Esophagus muscularis mucosa (tissue), 3 donors: ENCODE measurements around the gene ADCY4.
"Not testable (repeated sequence)": the region's sequence is repeated elsewhere in the genome, so short reads cannot be mapped to it uniquely, and the experiment has no call there.

Experiments used
- POLR2A ChIP-seq: fragments of 450-650 bp; IDR thresholded peaks from one replicate; pipeline ENCODE4 v1.6.1; 2017; ENCODE audit warnings: antibody characterized with exemption, moderate library complexity, mild to moderate bottlenecking, low read depth
- TF ChIP-seq, protein P1 (sequence below), 3 experiments: fragments of 200-600 bp in 2 of 3; fragments of 450-650 bp in 1 of 3; sonication (generic) in 2 of 3; IDR thresholded peaks; one replicate each; pipeline ENCODE4 v1.5.1; 2017 to 2019; ENCODE audit warnings: antibody characterized with exemption in 3 of 3, mild to moderate bottlenecking in 2 of 3, moderate library complexity in 1 of 3

DNA sequence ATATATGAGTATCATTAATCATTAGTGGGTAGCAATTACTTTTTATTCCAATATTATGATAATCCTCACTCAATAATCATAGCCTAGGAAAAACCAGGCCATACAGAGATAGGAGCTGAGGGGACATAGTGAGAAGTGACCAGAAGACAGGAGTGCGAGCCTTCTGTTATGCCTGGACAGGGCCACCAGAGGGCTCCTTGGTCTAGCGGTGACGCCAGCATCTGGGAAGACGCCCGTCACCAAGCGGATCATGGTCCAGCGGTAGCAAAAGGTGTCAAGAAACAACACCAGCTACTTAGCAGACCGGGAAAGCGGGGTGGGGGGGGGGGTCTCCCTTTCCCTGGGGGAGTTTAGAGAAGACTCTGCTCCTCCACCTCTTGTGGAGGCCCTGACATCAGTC is 7.0 kb downstream of the ADCY4 start:
- TF ChIP-seq, protein P1, sequence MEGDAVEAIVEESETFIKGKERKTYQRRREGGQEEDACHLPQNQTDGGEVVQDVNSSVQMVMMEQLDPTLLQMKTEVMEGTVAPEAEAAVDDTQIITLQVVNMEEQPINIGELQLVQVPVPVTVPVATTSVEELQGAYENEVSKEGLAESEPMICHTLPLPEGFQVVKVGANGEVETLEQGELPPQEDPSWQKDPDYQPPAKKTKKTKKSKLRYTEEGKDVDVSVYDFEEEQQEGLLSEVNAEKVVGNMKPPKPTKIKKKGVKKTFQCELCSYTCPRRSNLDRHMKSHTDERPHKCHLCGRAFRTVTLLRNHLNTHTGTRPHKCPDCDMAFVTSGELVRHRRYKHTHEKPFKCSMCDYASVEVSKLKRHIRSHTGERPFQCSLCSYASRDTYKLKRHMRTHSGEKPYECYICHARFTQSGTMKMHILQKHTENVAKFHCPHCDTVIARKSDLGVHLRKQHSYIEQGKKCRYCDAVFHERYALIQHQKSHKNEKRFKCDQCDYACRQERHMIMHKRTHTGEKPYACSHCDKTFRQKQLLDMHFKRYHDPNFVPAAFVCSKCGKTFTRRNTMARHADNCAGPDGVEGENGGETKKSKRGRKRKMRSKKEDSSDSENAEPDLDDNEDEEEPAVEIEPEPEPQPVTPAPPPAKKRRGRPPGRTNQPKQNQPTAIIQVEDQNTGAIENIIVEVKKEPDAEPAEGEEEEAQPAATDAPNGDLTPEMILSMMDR (IDR thresholded peaks at IDR 0.05) = peak; percentile 58 to 81 (median 66)
- TF ChIP-seq POLR2A = not testable (repeated sequence)
